SK-N-SH (cell line): ENCODE data around the gene SUCLG2. TPM values are rescaled to one million over a fixed set of nuclear protein-coding genes. Genes with fewer than 3 reads are reported as not detected.

ENCODE experiments used
- CTCF ChIA-PET: fragments of 300-600, 350-600 bp; formaldehyde crosslinking; extraction: SDS; loops from one replicate; lab custom pipeline; 2021; lab: Yijun Ruan, JAX
- POLR2A ChIA-PET: fragments of 350-600 bp; sonication (Branson Sonifier 250); formaldehyde crosslinking; extraction: SDS; loops from one replicate; lab custom pipeline; 2020; ENCODE audit warnings: antibody characterized with exemption, inconsistent platforms; lab: Yijun Ruan, JAX
- DNase-seq: peaks from one replicate; pipeline ENCODE4 v3.0.0; 2012
- H2AFZ ChIP-seq: fragments of 200-600 bp; sonication (generic); 2 replicates; pipeline ENCODE4 v1.8.1; 2016; ENCODE audit warnings: antibody characterized with exemption, mild to moderate bottlenecking, low read depth
- H3F3A ChIP-seq: fragments of 200-600 bp; sonication (generic); replicated peaks from 2 replicates; pipeline ENCODE3; 2016; ENCODE audit warnings: antibody characterized with exemption, mild to moderate bottlenecking; ENCODE audit not compliant: insufficient read depth
- H3K27ac ChIP-seq, 2 experiments: fragments of 200-500 bp in 1 of 2; fragments of 200-600 bp in 1 of 2; sonication (Bioruptor generic) in 1 of 2; sonication (generic), shearing (Covaris generic) in 1 of 2; 2 replicates each; pipeline versions ENCODE4 v1.5.1 to v1.6.1; 2014 to 2016; ENCODE audit warnings: low read depth in 2 of 2, inconsistent platforms in 1 of 2, low read length in 1 of 2, mild to moderate bottlenecking in 1 of 2, mixed read lengths in 1 of 2
- H3K27me3 ChIP-seq: fragments of 200-600 bp; sonication (generic), shearing (Covaris generic); 2 replicates; pipeline ENCODE4 v1.6.1; 2016; ENCODE audit warnings: mixed run types; ENCODE audit not compliant: insufficient read depth
- H3K36me3 ChIP-seq, 2 experiments: fragments of 200-500 bp in 1 of 2; fragments of 200-600 bp in 1 of 2; sonication (Bioruptor generic) in 1 of 2; sonication (generic) in 1 of 2; replicated peaks in 1 of 2; 2 replicates each; pipeline versions ENCODE3 to v1.5.1; 2014 to 2016; ENCODE audit warnings: low read length in 1 of 2, mild to moderate bottlenecking in 1 of 2; ENCODE audit not compliant: insufficient read depth in 2 of 2, control insufficient read depth in 1 of 2
- H3K4me1 ChIP-seq, 2 experiments: fragments of 200-500 bp in 1 of 2; fragments of 200-600 bp in 1 of 2; sonication (Bioruptor generic) in 1 of 2; sonication (generic), shearing (Covaris generic) in 1 of 2; 2 replicates each; pipeline versions ENCODE4 v1.5.1 to v1.6.1; 2014 to 2016; ENCODE audit warnings: low read depth in 1 of 2, low read length in 1 of 2, mixed run types in 1 of 2; ENCODE audit not compliant: insufficient read depth in 2 of 2, control insufficient read depth in 1 of 2
- H3K4me2 ChIP-seq: fragments of 200-600 bp; sonication (generic), shearing (Covaris generic); 2 replicates; pipeline ENCODE4 v1.6.1; 2017; ENCODE audit warnings: mixed run types
- H3K4me3 ChIP-seq, 2 experiments: fragments of 200-500 bp in 1 of 2; fragments of 200-600 bp in 1 of 2; sonication (Bioruptor generic) in 1 of 2; sonication (generic), shearing (Covaris generic) in 1 of 2; 2 replicates each; pipeline versions ENCODE4 v1.5.1 to v1.8.1; 2014 to 2016; ENCODE audit warnings: low read depth in 2 of 2, inconsistent platforms in 1 of 2, low read length in 1 of 2, mild to moderate bottlenecking in 1 of 2, mixed read lengths in 1 of 2, moderate library complexity in 1 of 2
- H3K79me2 ChIP-seq: fragments of 200-600 bp; sonication (generic); 2 replicates; pipeline ENCODE4 v1.8.1; 2017; ENCODE audit warnings: mild to moderate bottlenecking; ENCODE audit not compliant: insufficient read depth
- H3K9ac ChIP-seq: fragments of 200-600 bp; sonication (generic); 2 replicates; pipeline ENCODE4 v1.6.1; 2017; ENCODE audit warnings: mixed run types
- H3K9me2 ChIP-seq: fragments of 200-600 bp; sonication (generic); 2 replicates; pipeline ENCODE4 v1.6.1; 2017; ENCODE audit warnings: mixed run types
- H3K9me3 ChIP-seq: fragments of 200-600 bp; sonication (generic); 2 replicates; pipeline ENCODE4 v1.6.1; 2017; ENCODE audit warnings: mixed run types, mild to moderate bottlenecking, moderate library complexity
- H4K20me1 ChIP-seq: fragments of 200-600 bp; sonication (generic); 2 replicates; pipeline ENCODE4 v1.6.1; 2017; ENCODE audit warnings: mild to moderate bottlenecking, mixed run types; ENCODE audit not compliant: insufficient read depth
- CHD2 ChIP-seq: fragments of 150-350 bp; IDR thresholded peaks from 2 replicates; pipeline ENCODE4 v1.6.1; 2018; ENCODE audit warnings: low read length; ENCODE audit not compliant: partially characterized antibody
- ELF1 ChIP-seq: IDR thresholded peaks from 2 replicates; pipeline ENCODE4 v1.4.0; 2012
- EP300 ChIP-seq, 2 experiments: IDR thresholded peaks; 2 replicates each; pipeline versions ENCODE4 v1.4.0 to v1.6.1; 2012; ENCODE audit warnings: borderline replicate concordance in 1 of 2, low read depth in 1 of 2, low read length in 1 of 2
- EZH2phosphoT487 ChIP-seq: fragments of 200-600 bp; sonication (generic); IDR thresholded peaks from 2 replicates; pipeline ENCODE4 v1.6.1; 2017; ENCODE audit warnings: low read depth, mixed run types, mild to moderate bottlenecking, antibody characterized with exemption, moderate library complexity, borderline replicate concordance
- FOSL2 ChIP-seq: IDR thresholded peaks from 2 replicates; pipeline ENCODE4 v1.4.0; 2012; ENCODE audit warnings: low read depth, mild to moderate bottlenecking, moderate library complexity, borderline replicate concordance
- FOXJ3 ChIP-seq: sonication (generic); formaldehyde crosslinking; IDR thresholded peaks from 2 replicates; pipeline ENCODE4 v1.5.1; 2020; ENCODE audit warnings: mild to moderate bottlenecking, missing genetic modification reagents
- GABPA ChIP-seq: IDR thresholded peaks from 2 replicates; pipeline ENCODE4 v1.4.0; 2012; ENCODE audit warnings: low read depth, mild to moderate bottlenecking
- MXI1 ChIP-seq: IDR thresholded peaks from 2 replicates; pipeline ENCODE4 v1.6.1; 2012; ENCODE audit warnings: mild to moderate bottlenecking, low read depth, low read length, improper control_type of control experiment
- NFIC ChIP-seq: IDR thresholded peaks from 2 replicates; pipeline ENCODE4 v1.4.0; 2012; ENCODE audit warnings: borderline replicate concordance
- NRF1 ChIP-seq: IDR thresholded peaks from 2 replicates; pipeline ENCODE4 v1.6.1; 2012; ENCODE audit warnings: low read depth, mild to moderate bottlenecking, low read length
- POLR2AphosphoS5 ChIP-seq: IDR thresholded peaks from 2 replicates; pipeline ENCODE4 v1.6.1; 2012; ENCODE audit warnings: low read depth, low read length
- RAD21 ChIP-seq: IDR thresholded peaks from 2 replicates; pipeline ENCODE4 v1.6.1; 2012; ENCODE audit warnings: mild to moderate bottlenecking, low read length
- TCF12 ChIP-seq: IDR thresholded peaks from 2 replicates; pipeline ENCODE4 v1.4.0; 2012
- YY1 ChIP-seq: IDR thresholded peaks from 2 replicates; pipeline ENCODE4 v1.4.0; 2012; ENCODE audit warnings: low read depth, mild to moderate bottlenecking
- WGBS: methylation state at CpG from one replicate; pipeline ENCODE4 v1.1.6; 2017; ENCODE audit warnings: low lambda C conversion rate; 5-methylcytosine and 5-hydroxymethylcytosine counted together
- polyA plus RNA-seq, 3 experiments: library from polyadenylated mRNA; depleted of rRNA; stranded (reverse); fragments of >200 nt; gene quantifications; 2 replicates each; pipeline ENCODE4 v1.2.3, GENCODE V29; 2012
- TF ChIP-seq, protein P1 (sequence below): IDR thresholded peaks from 2 replicates; pipeline ENCODE4; 2012
- TF ChIP-seq, protein P2 (sequence below): IDR thresholded peaks from 2 replicates; pipeline ENCODE4 v1.4.0; 2012; ENCODE audit warnings: low read depth, borderline replicate concordance
- TF ChIP-seq, protein P3 (sequence below): IDR thresholded peaks from 2 replicates; pipeline ENCODE4 v1.6.1; 2012; ENCODE audit warnings: mild to moderate bottlenecking, low read depth, low read length, moderate library complexity
- TF ChIP-seq, protein P4 (sequence below): fragments of 200-600 bp; sonication (generic); IDR thresholded peaks from 2 replicates; pipeline ENCODE4 v1.6.1; 2017; ENCODE audit warnings: antibody characterized with exemption, mild to moderate bottlenecking, moderate library complexity
- TF ChIP-seq, protein P5 (sequence below): IDR thresholded peaks from 2 replicates; pipeline ENCODE4 v1.4.0; 2012; ENCODE audit warnings: low read depth
- TF ChIP-seq, protein P6 (sequence below): fragments of 150-350 bp; IDR thresholded peaks from 2 replicates; pipeline ENCODE4 v1.6.1; 2016; ENCODE audit warnings: mild to moderate bottlenecking, low read depth, low read length

SUCLG2 gene
- polyA plus RNA-seq, 1 of the 3 experiments (the other 2 are of a cell fraction) = 20.2 TPM

DNA sequence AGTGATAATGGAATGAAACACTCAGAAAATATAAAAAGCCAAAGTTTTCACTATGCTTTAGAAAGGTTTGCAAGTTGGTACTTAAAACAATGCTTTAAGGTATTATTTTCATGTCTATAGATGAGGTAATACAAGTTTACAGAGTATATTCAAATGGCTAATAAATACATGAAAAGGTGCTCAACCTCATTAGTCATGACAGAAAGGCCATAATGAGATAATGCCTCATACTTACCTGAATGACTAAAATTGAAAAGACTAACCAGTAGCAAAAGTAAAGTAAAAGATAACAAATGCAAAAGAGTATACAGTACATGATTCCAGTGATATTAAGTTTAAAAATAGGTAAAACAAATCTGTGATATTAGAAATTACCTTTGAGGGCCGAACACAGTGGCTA lies 163.8 kb downstream of the SUCLG2 start:
- no peak overlapping the region for H3K27ac ChIP-seq
- no peaks in the 10 kb centered on the region for H3K79me2 ChIP-seq
- POLR2A ChIA-PET = no interaction called here
- no peak for TF ChIP-seq ELF1
- TF ChIP-seq, protein P1, sequence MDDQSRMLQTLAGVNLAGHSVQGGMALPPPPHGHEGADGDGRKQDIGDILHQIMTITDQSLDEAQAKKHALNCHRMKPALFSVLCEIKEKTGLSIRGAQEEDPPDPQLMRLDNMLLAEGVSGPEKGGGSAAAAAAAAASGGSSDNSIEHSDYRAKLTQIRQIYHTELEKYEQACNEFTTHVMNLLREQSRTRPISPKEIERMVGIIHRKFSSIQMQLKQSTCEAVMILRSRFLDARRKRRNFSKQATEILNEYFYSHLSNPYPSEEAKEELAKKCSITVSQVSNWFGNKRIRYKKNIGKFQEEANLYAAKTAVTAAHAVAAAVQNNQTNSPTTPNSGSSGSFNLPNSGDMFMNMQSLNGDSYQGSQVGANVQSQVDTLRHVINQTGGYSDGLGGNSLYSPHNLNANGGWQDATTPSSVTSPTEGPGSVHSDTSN = no peak
- TF ChIP-seq NRF1 = no peak
- no peak for TF ChIP-seq EP300 (IDR thresholded peaks at IDR 0.05; ENCODE audit: borderline replicate concordance in 1 of 2, low read depth in 1 of 2, low read length in 1 of 2)
- no peak for TF ChIP-seq GABPA
- TF ChIP-seq, protein P2, sequence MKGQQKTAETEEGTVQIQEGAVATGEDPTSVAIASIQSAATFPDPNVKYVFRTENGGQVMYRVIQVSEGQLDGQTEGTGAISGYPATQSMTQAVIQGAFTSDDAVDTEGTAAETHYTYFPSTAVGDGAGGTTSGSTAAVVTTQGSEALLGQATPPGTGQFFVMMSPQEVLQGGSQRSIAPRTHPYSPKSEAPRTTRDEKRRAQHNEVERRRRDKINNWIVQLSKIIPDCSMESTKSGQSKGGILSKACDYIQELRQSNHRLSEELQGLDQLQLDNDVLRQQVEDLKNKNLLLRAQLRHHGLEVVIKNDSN = no peak
- TF ChIP-seq FOSL2 = no peak
- TF ChIP-seq FOXJ3 (CRISPR knock-in tag) = no peak
- TF ChIP-seq, protein P3, sequence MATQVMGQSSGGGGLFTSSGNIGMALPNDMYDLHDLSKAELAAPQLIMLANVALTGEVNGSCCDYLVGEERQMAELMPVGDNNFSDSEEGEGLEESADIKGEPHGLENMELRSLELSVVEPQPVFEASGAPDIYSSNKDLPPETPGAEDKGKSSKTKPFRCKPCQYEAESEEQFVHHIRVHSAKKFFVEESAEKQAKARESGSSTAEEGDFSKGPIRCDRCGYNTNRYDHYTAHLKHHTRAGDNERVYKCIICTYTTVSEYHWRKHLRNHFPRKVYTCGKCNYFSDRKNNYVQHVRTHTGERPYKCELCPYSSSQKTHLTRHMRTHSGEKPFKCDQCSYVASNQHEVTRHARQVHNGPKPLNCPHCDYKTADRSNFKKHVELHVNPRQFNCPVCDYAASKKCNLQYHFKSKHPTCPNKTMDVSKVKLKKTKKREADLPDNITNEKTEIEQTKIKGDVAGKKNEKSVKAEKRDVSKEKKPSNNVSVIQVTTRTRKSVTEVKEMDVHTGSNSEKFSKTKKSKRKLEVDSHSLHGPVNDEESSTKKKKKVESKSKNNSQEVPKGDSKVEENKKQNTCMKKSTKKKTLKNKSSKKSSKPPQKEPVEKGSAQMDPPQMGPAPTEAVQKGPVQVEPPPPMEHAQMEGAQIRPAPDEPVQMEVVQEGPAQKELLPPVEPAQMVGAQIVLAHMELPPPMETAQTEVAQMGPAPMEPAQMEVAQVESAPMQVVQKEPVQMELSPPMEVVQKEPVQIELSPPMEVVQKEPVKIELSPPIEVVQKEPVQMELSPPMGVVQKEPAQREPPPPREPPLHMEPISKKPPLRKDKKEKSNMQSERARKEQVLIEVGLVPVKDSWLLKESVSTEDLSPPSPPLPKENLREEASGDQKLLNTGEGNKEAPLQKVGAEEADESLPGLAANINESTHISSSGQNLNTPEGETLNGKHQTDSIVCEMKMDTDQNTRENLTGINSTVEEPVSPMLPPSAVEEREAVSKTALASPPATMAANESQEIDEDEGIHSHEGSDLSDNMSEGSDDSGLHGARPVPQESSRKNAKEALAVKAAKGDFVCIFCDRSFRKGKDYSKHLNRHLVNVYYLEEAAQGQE = no peak
- no peak for TF ChIP-seq MXI1
- TF ChIP-seq RAD21 = no peak
- no peak for TF ChIP-seq NFIC
- TF ChIP-seq CHD2 = no peak
- no peak for TF ChIP-seq EZH2phosphoT487
- TF ChIP-seq, protein P4, sequence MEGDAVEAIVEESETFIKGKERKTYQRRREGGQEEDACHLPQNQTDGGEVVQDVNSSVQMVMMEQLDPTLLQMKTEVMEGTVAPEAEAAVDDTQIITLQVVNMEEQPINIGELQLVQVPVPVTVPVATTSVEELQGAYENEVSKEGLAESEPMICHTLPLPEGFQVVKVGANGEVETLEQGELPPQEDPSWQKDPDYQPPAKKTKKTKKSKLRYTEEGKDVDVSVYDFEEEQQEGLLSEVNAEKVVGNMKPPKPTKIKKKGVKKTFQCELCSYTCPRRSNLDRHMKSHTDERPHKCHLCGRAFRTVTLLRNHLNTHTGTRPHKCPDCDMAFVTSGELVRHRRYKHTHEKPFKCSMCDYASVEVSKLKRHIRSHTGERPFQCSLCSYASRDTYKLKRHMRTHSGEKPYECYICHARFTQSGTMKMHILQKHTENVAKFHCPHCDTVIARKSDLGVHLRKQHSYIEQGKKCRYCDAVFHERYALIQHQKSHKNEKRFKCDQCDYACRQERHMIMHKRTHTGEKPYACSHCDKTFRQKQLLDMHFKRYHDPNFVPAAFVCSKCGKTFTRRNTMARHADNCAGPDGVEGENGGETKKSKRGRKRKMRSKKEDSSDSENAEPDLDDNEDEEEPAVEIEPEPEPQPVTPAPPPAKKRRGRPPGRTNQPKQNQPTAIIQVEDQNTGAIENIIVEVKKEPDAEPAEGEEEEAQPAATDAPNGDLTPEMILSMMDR = no peak
- no peak for TF ChIP-seq TCF12
- TF ChIP-seq, protein P5, sequence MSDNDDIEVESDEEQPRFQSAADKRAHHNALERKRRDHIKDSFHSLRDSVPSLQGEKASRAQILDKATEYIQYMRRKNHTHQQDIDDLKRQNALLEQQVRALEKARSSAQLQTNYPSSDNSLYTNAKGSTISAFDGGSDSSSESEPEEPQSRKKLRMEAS = no peak
- TF ChIP-seq YY1 = no peak
- TF ChIP-seq, protein P6, sequence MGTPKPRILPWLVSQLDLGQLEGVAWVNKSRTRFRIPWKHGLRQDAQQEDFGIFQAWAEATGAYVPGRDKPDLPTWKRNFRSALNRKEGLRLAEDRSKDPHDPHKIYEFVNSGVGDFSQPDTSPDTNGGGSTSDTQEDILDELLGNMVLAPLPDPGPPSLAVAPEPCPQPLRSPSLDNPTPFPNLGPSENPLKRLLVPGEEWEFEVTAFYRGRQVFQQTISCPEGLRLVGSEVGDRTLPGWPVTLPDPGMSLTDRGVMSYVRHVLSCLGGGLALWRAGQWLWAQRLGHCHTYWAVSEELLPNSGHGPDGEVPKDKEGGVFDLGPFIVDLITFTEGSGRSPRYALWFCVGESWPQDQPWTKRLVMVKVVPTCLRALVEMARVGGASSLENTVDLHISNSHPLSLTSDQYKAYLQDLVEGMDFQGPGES = no peak
- TF ChIP-seq POLR2AphosphoS5 = no peak
- H3F3A ChIP-seq = no peaks in the 10 kb centered on the region
- H3K4me1 ChIP-seq = no peaks in the 10 kb centered on the region; a peak in 1 of 4 replicates
- H4K20me1 ChIP-seq = no peaks in the 10 kb centered on the region
- peaks cover 5 to 6% of the 10 kb centered on the region in 2 experiments for H3K36me3 ChIP-seq
- H3K27me3 ChIP-seq = no peaks in the 10 kb centered on the region
- no peak overlapping the region for H3K9ac ChIP-seq
- H2AFZ ChIP-seq = no peak overlapping the region
- no peak for DNase-seq
- no peaks in the 10 kb centered on the region for H3K9me2 ChIP-seq
- H3K4me3 ChIP-seq = no peak overlapping the region
- WGBS = 100% methylated on average over 1 of the region's 1 CpG
- CTCF ChIA-PET = no interaction called here
- no peaks in the 10 kb centered on the region for H3K9me3 ChIP-seq
- H3K4me2 ChIP-seq = no peak overlapping the region
